Uterus (tissue), 2 donors: ENCODE data around the gene RBM45.

Source experiments
- POLR2A ChIP-seq, 2 donors: fragments of 450-650 bp; IDR thresholded peaks; one replicate each; pipeline ENCODE4 v1.6.1; 2016; ENCODE audit warnings: antibody characterized with exemption in 2 of 2, mild to moderate bottlenecking in 1 of 2, moderate library complexity in 1 of 2
- TF ChIP-seq, protein P1 (sequence below), 4 experiments: fragments of 200-600 bp in 2 of 4; fragments of 450-650 bp in 2 of 4; sonication (generic) in 2 of 4; IDR thresholded peaks; one replicate each; pipeline ENCODE4 v1.5.1; 2016 to 2019; ENCODE audit warnings: antibody characterized with exemption in 4 of 4, mild to moderate bottlenecking in 2 of 4, moderate library complexity in 1 of 4

DNA sequence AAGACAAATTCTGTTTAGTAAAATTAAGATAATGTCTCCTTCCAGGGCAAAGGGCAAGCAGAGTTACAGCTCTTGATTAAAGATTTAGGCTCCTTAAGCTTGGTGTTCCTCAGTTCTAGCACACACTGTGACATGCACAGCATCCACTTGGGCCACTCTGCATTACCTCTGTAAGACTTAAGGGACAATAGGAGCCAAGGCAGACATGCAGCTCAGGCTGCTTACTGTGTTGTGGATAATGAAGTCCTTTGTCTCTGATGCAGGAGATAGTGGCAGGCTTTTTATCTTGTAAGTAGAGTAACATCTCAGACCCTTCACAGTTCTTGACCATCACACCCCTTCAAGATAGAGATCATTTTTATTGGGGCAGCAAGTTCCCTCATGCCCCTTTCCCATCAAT lies 31.2 kb downstream of the RBM45 start:
- TF ChIP-seq, protein P1, sequence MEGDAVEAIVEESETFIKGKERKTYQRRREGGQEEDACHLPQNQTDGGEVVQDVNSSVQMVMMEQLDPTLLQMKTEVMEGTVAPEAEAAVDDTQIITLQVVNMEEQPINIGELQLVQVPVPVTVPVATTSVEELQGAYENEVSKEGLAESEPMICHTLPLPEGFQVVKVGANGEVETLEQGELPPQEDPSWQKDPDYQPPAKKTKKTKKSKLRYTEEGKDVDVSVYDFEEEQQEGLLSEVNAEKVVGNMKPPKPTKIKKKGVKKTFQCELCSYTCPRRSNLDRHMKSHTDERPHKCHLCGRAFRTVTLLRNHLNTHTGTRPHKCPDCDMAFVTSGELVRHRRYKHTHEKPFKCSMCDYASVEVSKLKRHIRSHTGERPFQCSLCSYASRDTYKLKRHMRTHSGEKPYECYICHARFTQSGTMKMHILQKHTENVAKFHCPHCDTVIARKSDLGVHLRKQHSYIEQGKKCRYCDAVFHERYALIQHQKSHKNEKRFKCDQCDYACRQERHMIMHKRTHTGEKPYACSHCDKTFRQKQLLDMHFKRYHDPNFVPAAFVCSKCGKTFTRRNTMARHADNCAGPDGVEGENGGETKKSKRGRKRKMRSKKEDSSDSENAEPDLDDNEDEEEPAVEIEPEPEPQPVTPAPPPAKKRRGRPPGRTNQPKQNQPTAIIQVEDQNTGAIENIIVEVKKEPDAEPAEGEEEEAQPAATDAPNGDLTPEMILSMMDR (IDR thresholded peaks at IDR 0.05), result no peak
- no peak for TF ChIP-seq POLR2A (IDR thresholded peaks at IDR 0.05)
